Measurements from ENCODE around the gene SLC35G6.

Gene SLC35G6

DNA sequence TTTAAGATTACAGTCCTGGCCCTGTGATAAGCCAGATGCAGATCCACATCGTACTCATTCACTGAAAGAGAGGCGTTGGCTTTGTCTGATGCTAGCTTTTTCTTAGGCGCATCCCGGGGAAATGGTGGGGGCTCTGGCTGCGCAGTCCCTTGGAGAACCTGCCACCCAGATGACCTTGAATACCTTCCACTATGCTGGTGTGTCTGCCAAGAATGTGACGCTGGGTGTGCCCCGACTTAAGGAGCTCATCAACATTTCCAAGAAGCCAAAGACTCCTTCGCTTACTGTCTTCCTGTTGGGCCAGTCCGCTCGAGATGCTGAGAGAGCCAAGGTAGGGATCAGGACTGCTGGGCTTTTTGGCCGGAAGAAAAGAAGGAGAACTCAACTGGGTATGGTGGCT, 26.9 kb downstream of the SLC35G6 start:
- no peak for DNase-seq

- no peak for DNase-seq
Measured at GRCh38 chr17:7508846-7509245, 27.6 kb downstream of the SLC35G6 start.

DNA sequence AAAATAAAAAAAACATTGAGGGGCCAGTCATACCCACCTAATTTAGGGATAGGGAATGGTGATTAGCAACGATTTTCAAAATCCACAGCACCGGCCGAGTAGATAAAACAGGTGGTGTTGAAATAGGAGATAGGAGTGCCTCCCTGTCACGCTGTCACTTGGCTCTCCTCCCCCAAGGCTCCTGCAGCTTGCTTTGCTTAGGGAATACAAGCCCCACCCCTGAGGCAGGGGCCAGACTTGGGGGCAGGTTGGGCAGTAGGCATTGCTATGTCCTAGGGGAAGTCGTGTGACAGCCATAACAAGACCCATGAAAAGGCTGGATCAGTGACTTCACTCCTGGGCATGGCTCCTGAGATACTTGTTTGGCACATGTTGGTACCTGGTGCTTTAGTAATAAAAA, 28.7 kb downstream of the SLC35G6 start:
- DNase-seq: no peak

GRCh38 chr17:7511108-7511507, 29.9 kb downstream of the SLC35G6 start:
- no peak for DNase-seq

DNA sequence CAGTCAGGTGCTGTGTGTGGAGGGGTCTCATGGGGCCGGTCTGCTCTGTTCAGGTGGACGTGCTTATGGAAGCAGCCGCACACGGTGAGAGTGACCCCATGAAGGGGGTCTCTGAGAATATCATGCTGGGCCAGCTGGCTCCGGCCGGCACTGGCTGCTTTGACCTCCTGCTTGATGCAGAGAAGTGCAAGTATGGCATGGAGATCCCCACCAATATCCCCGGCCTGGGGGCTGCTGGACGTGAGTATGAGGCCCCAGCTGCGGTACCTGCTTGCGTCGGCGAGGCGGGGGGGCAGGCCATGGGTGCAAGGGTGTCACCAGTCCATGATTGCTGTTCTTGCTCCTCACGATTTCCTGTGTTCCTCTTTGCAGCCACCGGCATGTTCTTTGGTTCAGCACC, 30.9 kb downstream of the SLC35G6 start:
- no peak for DNase-seq

GRCh38 chr17:7512824-7513540, 31.7 kb downstream of the SLC35G6 start:
- DNase-seq: no peak

- DNase-seq: peak; percentile 15
Measured at GRCh38 chr17:7513850-7514419, 32.7 kb downstream of the SLC35G6 start.

DNA sequence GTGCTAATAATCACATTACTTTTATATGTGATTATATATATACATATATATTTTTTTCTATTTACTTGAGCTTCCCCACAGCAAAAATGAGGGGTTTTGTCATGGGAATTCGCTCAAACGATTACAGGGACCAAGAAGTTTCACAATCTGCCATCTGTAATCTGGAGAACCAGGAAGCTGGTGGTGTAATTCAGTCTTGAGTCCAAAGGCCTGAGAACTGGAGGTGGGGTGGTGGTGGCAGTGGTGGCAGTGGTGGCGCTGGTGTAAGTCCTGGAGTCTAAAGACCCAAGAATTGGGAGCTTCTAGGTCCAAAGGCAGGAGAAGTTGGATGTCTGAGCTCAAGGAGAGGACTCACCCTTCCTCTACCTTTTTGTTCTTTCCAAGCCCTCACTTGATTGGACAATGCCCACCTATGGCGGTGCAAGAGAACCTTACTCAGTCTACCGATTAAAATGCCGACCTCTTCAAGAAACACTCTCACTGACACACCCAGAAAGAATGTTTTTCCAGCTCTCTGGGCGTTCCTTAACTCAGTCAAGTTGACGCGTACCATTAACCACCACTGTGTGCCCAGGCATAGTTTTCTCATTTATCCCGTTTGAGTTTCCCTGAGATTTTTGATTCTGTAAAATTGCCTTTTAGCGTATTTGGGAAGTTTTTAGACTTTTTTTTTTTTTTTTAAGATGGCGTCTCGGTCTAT, 34.8 kb downstream of the SLC35G6 start:
- no peak for DNase-seq

GRCh38 chr17:7523033-7523432, 41.8 kb downstream of the SLC35G6 start:
- DNase-seq: peak; percentile 65

DNA sequence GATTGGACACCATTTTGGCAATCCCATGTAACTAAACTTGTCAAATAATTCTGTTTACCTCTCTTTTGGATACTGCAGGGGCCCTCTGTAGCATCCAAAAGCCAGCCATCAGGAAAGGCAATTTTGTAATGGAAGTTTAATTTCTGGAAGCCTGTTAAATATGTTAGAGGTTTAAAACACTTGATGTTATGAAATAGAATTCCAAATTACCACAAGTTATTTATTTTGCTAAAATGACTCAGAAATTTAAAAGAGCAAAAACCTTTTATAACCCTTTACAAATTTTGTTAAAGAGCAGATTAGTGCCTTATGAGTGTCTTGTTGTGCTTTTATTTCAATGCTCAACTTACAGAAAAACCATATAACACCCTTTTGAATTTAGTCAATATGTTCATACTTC, 47.6 kb downstream of the SLC35G6 start:
- DNase-seq: no peak

DNA sequence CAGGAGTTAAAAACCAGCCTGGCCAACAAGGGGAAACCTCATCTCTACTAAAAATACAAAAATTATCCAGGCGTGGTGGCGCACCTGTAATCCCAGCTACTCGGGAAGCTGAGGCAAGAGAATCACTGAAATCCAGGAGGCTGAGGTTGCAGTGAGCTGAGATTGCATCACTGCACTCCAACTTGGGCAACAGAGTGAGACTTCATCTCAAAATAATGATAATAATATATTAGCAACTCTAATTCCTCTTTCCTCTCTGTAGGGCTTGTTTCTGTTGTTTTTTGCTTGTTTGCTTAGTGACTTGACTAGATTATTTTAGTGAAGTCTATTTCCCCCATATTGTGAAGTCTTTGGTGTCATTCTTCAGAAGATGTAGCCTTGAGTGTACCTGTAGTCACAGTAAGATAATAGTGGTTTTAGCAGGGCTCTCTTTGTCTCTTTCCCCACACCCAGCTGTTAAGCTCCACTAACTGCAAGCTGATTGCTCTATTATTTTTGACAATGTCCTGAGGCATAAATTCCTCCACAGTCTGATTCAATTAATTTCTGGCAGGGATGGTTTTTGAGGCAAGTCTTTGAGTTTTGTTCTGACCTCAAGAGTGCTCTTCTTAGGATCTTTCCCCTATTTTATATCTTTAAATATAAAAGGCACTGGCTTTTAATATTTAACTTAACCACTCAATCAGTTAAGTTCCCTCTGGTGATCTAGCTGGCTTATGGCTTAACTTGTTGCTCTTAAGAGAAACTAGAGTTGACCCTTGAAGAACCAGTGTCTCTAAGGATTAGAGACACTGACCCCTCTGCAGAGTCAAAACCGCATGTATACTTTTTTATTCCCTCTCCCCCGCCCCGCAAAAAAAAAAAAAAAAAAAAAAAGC, 49.0 kb downstream of the SLC35G6 start:
- DNase-seq: no peak

Measured in CD4-positive, alpha-beta T cell treated with Interleukin-10 for 1 hour (primary cell).